GDM1 (cell line): ENCODE results near the gene SEMA3C.

Experiments used
- DNase-seq: peaks from one replicate; lab custom pipeline; 2025; lab: John Stamatoyannopoulos, UW

Gene SEMA3C

DNA sequence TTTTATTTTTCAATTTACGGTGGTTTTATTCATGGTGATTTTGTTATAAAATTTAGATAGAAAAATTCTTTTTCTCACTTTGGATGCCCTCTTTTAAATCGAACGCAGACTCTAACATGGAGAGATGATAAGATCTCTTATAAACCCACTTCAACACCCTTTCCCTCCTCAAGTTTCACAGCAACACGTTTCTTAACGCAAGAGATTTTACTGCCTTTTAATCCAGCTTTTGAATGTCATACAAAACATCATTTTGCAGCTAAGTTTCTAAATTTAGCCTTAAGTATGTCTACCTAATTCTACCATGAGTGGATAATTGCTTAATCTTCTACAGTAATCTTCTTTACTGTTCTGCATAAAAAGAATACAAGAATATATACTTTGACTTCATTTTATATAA is 70.0 kb downstream of the SEMA3C start:
- DNase-seq, result no peak

DNA sequence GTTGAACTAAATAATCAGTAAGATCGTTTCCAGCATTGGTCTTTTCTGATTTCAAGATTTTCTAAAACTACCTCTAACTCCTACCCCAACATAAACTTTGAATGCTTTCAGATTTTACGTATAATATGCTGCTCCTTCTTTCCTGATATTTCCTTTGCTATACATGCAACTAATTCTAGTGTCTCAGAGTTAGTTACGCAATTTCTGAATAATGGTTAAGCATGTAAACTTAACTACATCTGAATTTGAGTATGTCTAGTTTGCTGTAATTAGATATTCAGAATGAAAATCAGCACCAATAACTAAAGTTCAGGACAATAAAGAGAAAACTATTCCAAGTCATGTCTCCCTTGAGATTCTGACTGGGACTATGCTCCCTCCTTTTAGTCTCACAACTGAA is 71.0 kb downstream of the SEMA3C start:
- no peak for DNase-seq

DNA sequence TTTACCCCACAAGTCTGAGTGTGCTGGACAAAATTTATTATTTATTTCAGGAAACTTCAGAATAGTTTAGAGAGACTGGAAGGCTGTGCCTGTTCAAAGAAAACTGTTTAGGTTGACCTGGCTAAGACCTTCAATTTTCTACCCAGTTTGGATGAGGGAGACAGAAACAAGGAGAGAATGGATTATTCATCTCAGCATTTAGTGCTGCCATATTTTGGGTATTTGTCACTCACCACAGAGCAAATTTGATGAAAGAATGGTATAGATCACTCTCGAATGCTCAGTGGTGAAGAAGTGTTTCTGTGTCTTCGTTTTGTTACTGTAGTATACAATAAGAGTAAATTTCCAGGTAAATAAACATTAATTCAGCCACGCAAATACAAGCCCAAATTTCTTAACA is 71.8 kb downstream of the SEMA3C start:
- DNase-seq, result no peak

DNA sequence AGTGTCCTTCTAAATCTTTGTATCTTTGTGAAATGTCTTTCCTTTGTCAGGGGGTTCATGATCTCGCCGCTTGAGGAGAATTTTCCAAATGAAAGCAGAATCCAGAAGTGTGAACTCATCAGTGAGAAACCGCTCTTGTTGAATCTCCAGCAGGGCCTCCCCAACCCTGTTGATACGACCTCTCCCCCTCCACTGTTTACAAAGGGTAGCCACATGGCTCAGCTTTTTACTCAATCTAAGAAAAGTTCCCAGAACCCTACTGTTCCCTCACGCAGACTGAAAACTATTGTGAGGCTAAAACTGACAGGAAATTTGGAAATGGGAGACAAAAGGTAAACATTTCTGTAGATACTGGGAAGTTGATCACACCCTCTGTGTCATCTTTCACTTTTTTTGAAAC is 73.9 kb downstream of the SEMA3C start:
- no peak for DNase-seq

DNA sequence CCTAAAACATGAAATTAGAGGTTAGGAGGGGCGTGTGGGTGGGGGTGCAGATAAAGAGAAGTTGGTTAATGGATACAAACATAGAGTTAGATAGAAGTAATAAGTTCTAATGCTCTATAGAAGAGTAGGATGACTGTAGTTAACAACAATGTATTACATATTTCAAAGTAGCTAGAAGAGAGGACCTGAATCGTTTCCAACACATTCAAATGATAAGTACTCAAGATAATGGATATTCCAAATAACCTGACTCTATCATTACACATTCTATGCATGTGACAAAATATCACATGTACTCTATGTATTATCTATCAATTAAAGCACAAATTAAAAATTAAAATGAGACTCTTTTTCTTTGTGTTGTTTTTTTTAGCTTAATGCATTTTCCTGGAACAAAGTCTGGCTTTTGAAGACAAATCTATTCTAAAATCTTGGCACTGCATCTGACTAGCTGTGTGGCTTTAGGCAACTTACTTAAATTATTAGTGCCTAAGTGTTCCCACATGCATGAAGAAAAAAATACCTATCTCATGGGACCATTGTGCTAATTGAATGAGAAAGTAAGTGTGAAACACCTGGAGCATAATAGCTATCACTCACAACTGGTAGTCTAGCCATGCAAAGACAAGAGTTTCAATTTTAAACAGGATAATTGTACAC is 75.7 kb downstream of the SEMA3C start:
- DNase-seq, result no peak

DNA sequence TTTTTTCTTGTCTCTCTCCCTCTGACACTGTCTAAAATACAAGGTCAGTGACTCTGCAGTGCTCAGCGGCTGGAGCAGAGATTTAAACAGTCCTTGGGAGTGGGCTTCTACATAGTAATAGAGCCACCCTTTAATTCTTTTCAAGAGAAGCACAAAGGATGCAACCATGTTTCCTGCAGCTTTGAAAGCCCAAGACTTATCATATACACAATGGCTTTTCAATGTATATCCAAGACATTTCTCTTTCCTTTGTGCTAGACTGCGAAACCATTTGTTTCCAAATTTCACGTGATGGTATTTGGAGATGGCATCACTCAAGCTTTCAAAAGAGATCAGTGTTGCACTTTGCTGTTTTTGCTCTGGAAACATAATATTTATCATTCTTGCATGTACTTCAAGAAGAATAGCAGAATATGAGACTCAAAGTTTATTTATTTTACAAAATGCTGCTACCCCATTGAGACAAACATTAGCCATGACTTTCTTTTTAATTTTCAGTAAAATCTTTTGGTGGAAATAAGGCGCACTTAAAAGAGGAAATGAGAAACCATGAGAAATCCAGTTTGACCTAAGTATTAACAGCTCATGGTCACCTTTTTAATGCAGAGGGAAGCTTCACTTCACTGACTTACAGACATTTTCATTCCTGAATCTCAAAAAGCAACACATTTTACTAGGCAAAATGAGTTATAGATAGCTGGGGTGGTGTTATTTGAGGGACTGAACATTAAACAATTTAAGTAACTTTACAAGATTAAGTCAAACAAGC is 76.6 kb downstream of the SEMA3C start:
- DNase-seq, result no peak

DNA sequence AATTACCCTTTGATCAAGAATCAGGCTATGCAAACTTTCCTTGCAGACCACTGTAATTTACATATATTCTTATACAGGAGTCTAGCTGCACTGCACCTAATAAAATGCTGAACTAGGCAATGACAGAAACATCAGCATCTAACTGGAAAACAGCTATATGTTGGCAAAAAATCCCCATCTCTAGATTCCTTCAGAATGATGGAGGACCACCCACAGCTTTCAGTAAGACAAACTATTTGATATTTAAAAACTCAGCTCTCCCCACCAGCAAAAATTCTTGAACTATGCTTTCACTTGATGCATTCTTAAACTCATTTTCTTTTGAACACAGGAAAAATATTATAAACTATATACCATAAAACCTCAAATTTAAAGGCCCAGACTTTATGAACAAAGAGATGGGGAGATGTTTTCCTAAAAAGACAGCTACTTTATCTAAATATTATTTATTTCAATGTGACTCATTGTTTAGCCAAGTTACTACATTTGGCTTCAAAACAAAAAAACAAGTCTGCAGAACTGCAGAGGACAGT is 77.4 kb downstream of the SEMA3C start:
- no peak for DNase-seq

DNA sequence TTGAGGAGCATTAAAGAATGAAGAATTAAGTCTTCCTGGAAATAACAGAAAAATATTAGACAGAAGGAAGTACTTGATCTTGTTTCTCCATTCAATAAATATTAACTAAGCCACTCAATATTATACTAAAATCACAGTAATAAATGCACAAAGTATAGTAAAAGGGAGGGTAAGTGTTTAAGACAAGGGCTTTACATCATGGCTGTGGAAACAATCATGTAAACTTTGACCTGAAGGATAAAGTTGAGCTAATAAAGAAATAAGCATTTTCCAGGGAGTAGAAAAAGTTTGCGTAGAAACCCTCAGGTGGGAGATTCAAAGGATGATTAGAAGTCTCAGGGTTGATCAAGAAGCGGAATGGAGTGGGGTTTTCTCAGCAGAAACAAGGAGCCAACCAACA is 78.2 kb downstream of the SEMA3C start:
- DNase-seq, result no peak

DNA sequence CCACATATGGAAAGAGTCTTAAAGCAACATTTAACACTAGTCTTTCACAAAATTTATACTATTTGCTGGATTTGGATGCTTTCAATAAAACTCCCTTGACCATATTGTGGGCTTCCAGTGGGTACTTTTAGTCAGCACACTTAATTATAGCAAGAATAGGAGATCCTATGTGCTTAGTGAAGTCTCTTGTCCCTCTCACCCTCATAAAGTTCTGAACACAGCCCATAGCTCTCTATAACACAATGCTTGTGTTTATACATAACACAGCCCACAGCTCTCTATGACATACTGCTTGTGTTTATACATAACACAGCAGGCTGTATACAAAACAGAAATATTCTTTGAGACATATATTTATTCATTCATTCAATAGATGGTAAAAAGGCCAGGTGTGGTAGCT is 79.0 kb downstream of the SEMA3C start:
- no peak for DNase-seq

DNA sequence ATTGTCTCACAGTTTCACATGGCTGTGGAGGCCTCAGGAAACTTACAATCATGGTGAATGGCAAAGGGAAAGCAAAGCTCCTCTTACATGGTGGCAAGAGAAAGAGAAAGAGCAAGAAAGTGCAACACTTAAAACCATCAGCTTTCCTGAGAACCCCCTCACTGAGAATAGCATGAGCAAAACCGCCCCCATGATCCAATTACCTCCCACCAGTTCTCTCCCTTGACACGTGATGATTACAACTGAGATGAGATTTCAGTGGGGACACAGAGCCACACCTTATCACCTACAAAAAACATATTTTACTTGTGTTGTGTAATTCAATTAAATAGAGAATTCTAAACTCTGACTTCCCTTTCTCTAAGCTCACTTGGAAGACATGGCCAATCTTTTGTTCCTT is 80.2 kb downstream of the SEMA3C start:
- DNase-seq, result no peak

DNA sequence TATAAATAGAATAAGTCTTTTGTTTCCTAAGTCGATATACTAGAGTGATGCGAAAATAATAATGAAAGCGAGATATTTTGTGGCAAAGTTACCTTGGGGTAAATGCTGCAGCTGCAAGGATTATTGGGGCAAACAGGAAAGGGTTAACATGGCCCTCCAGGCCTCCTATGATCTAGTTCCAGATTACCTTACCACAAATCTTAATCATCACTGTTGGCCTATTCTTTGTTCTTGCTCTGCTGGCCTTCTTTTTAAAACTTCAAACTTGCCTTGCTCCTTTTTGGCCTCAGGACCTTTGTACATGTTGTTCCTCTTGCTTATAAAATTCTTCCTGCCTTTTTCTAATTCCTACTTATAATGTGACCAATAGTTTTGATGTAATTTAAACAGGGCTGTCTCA is 81.5 kb downstream of the SEMA3C start:
- DNase-seq, result no peak

DNA sequence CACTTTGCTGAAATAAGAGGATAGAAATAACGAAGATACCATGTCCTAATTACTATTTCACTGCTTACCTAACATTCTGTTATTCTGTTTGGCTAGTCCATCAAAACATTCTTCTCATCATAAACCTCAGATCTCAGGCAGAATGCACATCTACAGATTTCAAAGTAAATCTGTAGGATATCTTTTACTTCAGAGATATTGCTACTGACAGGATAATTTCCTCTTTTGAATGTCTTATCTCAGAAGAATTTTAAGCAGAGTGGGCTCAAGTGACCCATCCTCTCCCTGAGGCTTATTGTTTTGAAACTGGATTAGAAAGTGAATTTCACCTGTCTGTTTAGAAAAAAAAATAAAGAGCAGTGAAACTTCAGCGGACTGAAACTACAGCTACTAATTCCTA is 83.6 kb downstream of the SEMA3C start:
- DNase-seq, result no peak

DNA sequence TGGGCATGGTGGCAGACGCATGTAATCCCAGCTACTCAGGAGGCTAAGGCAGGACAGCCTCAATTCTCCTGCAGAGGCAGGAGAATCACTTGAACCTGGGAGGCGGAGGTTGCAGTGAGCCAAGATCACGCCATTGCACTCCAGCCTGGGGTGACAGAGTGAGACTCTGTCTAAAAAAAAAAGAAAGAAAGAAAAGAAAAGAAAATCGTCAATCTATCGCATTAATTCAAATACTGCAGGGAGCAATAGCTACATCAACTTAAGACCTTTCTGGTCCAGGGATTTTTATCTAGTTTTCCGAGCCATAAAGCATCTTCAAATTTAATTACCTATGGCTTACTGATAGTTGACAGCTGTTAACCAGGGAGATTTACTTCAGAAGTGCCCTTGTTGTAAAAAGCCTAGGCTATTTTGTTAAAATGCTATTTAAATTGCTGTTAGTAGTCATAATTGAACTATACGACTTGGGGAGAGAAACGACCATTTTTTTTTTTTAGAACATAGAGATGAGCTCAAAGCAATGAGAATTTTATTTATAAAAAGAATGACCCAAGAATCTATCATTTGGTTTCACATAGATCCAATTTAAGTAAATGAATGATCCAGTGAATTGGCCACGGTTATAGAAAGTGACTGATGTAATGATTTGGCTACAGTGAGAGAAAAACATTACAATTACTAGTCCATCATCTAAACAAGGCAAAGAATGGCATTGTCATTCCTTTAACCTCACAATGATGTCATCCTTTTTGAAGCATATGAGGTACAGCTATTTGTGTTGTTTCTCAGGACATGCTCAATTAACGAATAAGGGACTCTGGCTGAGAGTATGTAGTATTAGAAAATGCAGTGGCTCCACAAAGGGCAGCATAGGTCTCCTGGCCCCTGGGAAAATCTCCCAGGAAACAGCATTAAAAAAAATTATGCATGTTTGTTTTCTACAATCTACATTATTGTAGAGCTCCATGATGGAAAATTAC is 85.3 kb downstream of the SEMA3C start:
- DNase-seq, result no peak

DNA sequence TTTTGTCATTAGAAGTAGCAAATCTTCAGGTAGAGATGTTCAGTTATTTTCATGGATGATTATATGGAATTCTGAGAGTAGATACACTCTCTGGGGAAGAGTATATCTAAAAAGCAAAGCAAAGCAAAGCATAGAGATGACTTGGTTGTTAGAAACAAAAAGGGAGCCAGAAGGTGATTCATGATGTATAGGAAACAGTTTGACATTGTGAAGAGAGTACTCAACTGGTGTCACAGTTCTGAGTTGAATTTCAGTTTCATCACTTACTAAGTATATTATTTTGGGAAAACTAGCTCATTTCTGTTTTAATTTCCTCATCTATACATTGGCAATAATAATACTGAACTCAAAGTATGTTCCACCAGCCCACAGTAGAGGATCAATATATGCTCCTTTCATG is 86.8 kb downstream of the SEMA3C start:
- no peak for DNase-seq

DNA sequence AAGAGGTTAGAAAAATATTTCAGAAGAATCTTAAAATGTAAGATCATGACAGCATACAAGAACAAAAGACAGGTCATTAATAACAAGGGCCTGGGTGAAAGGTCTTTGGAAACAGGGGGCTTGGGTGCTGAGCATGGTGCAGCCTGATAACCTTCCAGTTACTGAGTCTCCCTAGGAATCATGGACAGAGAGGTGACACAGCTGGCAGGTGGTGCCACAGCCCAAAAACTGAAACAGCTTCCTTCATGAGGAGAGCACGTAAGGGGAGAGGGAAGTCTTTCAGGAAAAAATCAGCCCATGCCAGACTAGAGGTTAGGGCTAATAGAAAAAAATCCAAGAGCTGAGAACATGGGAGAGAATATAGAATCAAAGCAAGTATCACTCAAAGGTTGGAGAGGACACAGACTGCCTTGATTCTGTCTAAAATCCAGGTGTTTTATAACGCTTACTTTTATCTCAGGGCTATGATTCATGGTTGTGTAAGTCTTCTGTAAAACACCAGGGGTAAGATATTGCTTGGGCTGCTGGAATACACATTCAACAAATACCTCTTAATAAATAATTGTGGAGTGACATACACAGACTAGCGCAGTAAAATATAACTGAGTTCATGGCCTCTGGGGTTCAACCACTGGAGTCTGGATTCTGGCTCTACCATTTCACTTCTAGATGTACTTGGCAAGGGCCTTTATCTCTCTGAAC is 88.1 kb downstream of the SEMA3C start:
- no peak for DNase-seq

DNA sequence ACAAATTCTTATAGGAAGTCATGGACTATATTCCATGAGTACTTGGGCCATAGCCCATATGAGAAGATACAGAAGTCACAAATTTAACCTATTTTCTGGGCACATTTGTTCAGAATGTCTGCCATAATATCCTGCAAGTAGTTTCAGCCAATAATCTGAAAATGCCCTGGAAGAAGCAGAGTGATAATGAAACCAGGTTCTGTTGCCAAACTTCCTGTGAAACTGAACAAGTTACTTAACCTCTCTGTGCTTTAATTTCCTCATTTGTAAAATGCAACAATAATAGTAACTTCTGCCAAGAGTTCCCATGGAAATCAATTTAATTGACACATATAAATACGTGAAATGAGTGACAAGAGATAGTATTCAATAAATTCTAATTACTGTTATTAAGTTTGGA is 88.8 kb downstream of the SEMA3C start:
- no peak for DNase-seq

DNA sequence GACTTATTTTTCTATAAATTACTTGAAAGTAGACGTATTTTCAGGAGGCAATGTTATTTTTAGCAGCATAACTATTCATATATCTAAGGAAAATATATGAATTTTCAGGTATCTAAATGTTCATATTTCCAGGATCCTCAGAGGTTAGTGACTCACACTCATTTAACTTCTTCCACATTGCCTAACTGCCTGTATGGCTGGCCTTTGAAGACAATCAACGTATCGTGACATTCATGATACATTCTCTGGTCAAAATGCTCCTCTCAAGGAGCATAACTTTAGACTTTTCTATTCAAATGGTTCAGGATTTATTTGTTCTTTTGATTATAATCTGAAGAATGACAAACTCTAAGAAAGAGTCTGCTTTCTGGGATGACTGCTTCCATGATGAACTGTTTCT is 89.3 kb downstream of the SEMA3C start:
- no peak for DNase-seq

DNA sequence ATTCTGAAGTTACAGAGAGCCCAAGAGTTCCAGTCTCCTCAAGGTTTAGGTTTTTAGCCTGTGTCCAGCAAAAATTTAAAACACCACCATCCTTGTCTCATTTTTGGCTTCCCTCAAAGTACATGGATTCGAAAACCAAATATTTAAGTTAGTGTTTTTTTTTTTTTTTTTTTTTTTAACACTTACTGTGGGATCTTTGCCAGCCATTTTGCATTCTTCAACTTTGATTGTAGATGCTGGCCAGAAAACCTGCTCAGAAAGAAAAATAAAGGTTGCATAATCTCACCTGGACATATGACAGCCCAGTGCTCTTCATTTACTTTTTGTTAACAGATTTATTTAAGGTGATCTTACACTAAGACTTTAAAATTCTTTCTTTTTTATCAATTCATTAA is 91.6 kb downstream of the SEMA3C start:
- no peak for DNase-seq

DNA sequence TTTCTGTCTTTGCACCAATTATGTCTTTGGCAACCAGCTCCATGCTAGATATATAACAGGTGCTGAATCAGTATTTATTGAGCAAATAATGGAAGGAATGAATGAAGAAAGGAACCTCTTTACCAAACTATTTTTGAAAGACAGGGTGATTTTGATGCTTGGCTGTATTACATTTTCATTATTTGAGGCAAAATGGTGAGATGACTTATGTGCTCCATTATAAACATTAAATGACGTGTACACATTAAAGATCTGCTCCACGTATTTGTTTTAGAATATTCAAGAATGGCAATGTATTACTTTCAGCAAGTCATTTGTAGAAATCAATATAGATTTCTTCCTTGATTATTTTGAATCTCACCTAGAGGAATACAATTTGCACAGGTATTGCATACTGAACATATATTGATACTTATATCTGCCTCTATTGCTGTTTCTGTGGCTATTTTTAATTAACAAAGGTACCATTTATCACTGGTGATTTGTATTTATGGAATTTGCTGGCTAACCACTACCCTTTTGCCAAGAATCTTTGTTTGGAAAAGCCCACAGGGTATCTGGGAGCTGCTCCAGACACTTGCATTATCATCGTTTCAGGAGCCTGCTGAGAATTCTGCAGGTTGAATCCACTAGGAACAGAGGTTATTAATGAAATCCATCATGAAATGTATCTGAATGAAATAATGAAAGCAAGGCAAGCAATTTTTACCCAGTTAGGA is 92.2 kb downstream of the SEMA3C start:
- no peak for DNase-seq

DNA sequence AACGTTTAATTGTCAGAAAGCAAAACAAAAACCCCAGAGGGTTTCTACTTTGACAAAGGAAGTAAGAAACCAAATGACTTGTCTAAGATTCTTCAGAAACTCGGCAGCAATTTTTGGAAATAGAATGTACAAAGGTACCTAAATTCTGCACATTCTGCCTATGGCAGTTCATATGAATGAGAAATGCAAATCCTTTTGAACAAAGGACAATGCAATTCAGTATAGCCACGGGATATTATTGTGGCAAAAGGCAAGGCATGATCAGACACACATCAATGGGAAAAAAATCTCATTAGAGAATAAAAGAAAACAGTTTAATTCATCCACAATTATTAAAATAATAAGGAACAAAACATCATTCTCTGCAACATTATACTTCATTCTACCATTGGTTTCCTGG is 93.4 kb downstream of the SEMA3C start:
- DNase-seq, result no peak

DNA sequence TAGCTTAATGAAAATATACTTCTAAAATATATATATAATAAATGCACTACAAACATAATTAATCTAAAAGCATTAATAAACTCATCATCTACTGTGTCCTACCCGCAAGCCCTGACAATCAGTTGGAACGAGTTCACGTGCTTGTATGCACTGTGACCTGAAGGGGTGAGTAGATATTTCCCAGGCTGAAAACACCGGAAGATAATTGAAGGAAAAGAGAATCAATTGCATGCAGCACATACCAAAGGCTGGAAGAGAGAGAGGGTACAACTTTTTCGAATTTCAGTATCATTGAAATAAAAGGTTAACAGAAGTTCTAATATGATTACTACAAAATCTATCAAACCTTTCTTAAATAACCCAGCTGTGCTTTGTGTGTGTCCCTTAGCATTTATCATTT is 94.6 kb downstream of the SEMA3C start:
- no peak for DNase-seq
